Measurements from ENCODE around the gene PRKCA.

- TF ChIP-seq CTCF (conservative IDR thresholded peaks at IDR 0.05; ENCODE audit: low read depth, low read length) (no peak), EZH2 (IDR thresholded peaks at IDR 0.05; ENCODE audit: low read length, unreplicated experiment) (no peak), EZH2phosphoT487 (IDR thresholded peaks at IDR 0.05; ENCODE audit: borderline replicate concordance, low read length) (no peak)
Observed at GRCh38 chr17:66413559-66414520, 111.4 kb downstream of the PRKCA start.
